Heart right ventricle (tissue), 16 donors: ENCODE measurements around the gene KCP. TPM values are rescaled to one million over a fixed set of nuclear protein-coding genes. Genes with fewer than 3 reads are reported as not detected.

Source experiments
- ATAC-seq, 8 donors: fragments of 200-7000 bp; cut with Tn5 transposase; one replicate each; pipeline ENCODE4 v1.9.1; 2020; ENCODE audit warnings: mild to moderate bottlenecking in 8 of 8, moderate library complexity in 8 of 8, moderate number of reproducible peaks in 1 of 8
- DNase-seq, 2 donors: peaks; one replicate each; pipeline ENCODE4 v3.0.0-alpha.2; 2020
- H3K27ac ChIP-seq, 10 donors: fragments of 200-600 bp; sonication (generic) in 2 of 10; one replicate each; pipeline versions ENCODE4 v1.5.0 to v1.8.0; 2020 to 2022; ENCODE audit warnings: mild to moderate bottlenecking in 3 of 10
- H3K27me3 ChIP-seq, 7 donors: fragments of 200-600 bp; one replicate each; pipeline ENCODE4 v1.8.0; 2021 to 2022; ENCODE audit warnings: mild to moderate bottlenecking in 2 of 7
- H3K36me3 ChIP-seq, 9 donors: fragments of 200-600 bp; sonication (generic) in 1 of 9; one replicate each; pipeline versions ENCODE4 v1.5.0 to v1.8.0; 2020 to 2022; ENCODE audit warnings: mild to moderate bottlenecking in 2 of 9
- H3K4me1 ChIP-seq, 9 donors: fragments of 200-600 bp; sonication (generic) in 1 of 9; one replicate each; pipeline versions ENCODE4 v1.5.0 to v1.8.0; 2020 to 2022; ENCODE audit warnings: mild to moderate bottlenecking in 4 of 9
- H3K4me3 ChIP-seq, 10 donors: fragments of 200-600 bp; sonication (generic) in 2 of 10; one replicate each; pipeline versions ENCODE4 v1.5.0 to v1.8.0; 2020 to 2022; ENCODE audit warnings: mild to moderate bottlenecking in 7 of 10, moderate library complexity in 2 of 10
- H3K9me3 ChIP-seq, 11 donors: fragments of 200-600 bp in 10 of 11; sonication (generic) in 2 of 11; one replicate each; pipeline versions ENCODE4 v1.5.0 to v1.8.0; 2013 to 2022; ENCODE audit warnings: mild to moderate bottlenecking in 2 of 11, control low read depth in 1 of 11, moderate library complexity in 1 of 11
- WGBS, 2 donors: extraction: QIAGEN DNeasy Blood & Tissue Kit; methylation state at CpG; one replicate each; pipeline ENCODE4 v1.1.7; 2013; ENCODE audit warnings: inconsistent platforms in 1 of 2; 5-methylcytosine and 5-hydroxymethylcytosine counted together
- intact Hi-C, 10 donors: fragments of 100-400 bp; cut with DNase I; formaldehyde crosslinking; loops; one replicate each; pipeline versions ENCODE4 v1.11.1 to v1.14.2; 2022
- polyA plus RNA-seq, 2 donors: library from polyadenylated mRNA; stranded (reverse); fragments of 200-250 nt; gene quantifications; one replicate each; pipeline ENCODE4 v1.2.3, GENCODE V29; 2013
- total RNA-seq, 10 donors: library from RNA; stranded (reverse); fragmentation: NEBNext Ultra II Directional in 3 of 10; extraction: Animal tissue kit (Norgen Biotek cat#: 25700) in 3 of 10; gene quantifications; one replicate each; pipeline versions ENCODE4 v1.2.1 to v1.2.4, GENCODE V29; 2021 to 2023
- TF ChIP-seq, protein P1 (sequence below), 9 donors: fragments of 200-600 bp; sonication (generic) in 2 of 9; IDR thresholded peaks; one replicate each; pipeline versions ENCODE4 v1.5.0 to v1.8.0; 2021 to 2022; ENCODE audit warnings: antibody characterized with exemption in 9 of 9, mild to moderate bottlenecking in 5 of 9, moderate library complexity in 1 of 9
- donor health status: Arrhythmogenic right ventricular cardiomyopathy.
- donor health status: ischemic (EF 13 %, LVEDD 7.1; RV severe dilation, severe dysfunction).
- donor health status: healthy with polysubstance abuse.
- donor health status: DM: no; HTN: yes; CAD: no.
- donor health status: DM: no; HTN: no; CAD: no.
- donor health status: ischemic (EF 25% LVEDD 6.9; RV normal size, moderate dysfunction).
- donor health status: ischemic (EF 25% LVEDD 5.7; RV mildly dilated, moderate dysfunction).
- donor health status: healthy.
- donor health status: DM: yes; HTN: yes; CAD: no.
- donor health status: Ischemic cardiomyopathy.
- donor health status: ischemic (EF 35%, LVEDD 5.7; RV mildly dilated, moderate dysfunction).
- donor health status: nonischemic (EF 11% LVEDD 7.7; RV severe dilation, severe dysfunction).
- donor health status: DM: yes; HTN: yes; CAD: no.
- donor health status: PGD.
- donor health status: ischemic (EF 29% LVEDD 5.4; RV normal size, mild dysfunction).
- donor health status: nonischemic (EF 23%, LVEDD 6.1; RV moderate dilation, normal function).

KCP gene
- total and polyA plus RNA-seq, 12 donors: 0.09 to 0.44 (median 0.27) TPM

GRCh38 chr7:128869138-128869943, 41.2 kb downstream of the KCP start:
- TF ChIP-seq, protein P1, sequence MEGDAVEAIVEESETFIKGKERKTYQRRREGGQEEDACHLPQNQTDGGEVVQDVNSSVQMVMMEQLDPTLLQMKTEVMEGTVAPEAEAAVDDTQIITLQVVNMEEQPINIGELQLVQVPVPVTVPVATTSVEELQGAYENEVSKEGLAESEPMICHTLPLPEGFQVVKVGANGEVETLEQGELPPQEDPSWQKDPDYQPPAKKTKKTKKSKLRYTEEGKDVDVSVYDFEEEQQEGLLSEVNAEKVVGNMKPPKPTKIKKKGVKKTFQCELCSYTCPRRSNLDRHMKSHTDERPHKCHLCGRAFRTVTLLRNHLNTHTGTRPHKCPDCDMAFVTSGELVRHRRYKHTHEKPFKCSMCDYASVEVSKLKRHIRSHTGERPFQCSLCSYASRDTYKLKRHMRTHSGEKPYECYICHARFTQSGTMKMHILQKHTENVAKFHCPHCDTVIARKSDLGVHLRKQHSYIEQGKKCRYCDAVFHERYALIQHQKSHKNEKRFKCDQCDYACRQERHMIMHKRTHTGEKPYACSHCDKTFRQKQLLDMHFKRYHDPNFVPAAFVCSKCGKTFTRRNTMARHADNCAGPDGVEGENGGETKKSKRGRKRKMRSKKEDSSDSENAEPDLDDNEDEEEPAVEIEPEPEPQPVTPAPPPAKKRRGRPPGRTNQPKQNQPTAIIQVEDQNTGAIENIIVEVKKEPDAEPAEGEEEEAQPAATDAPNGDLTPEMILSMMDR (IDR thresholded peaks at IDR 0.05): peak in 6 of 9 donors; percentile 7 to 49 (median 36)
- 0 to 1% methylated on average over 75 to 86 of the region's 86 CpGs for WGBS, 2 donors
- ATAC-seq (peak; percentile 45 to 86 (median 60)), DNase-seq (peak; percentile 41 to 62)
- Histone ChIP-seq H3K4me3 (peak overlapping the region; percentile 47 to 83 (median 63)), H3K9me3 (no peaks in the 10 kb centered on the region), H3K4me1 (peaks cover 0 to 33% (median 17%) of the 10 kb centered on the region in 9 donors), H3K27me3 (peaks cover 0 to 24% (median 0%) of the 10 kb centered on the region in 7 donors), H3K27ac (peak overlapping the region in 4 of 10 donors; percentile 12 to 49 (median 32)), H3K36me3 (peaks cover 0 to 25% (median 8%) of the 10 kb centered on the region in 9 donors)
- intact Hi-C loops: loop anchor here in 3 of 10 donors (10.0 kb wide), 2 partner anchors 75 to 135 kb away; partner anchors contain the start of genes CALU (in 3 of the 3) and CCDC136 (in 1 of the 3)

DNA sequence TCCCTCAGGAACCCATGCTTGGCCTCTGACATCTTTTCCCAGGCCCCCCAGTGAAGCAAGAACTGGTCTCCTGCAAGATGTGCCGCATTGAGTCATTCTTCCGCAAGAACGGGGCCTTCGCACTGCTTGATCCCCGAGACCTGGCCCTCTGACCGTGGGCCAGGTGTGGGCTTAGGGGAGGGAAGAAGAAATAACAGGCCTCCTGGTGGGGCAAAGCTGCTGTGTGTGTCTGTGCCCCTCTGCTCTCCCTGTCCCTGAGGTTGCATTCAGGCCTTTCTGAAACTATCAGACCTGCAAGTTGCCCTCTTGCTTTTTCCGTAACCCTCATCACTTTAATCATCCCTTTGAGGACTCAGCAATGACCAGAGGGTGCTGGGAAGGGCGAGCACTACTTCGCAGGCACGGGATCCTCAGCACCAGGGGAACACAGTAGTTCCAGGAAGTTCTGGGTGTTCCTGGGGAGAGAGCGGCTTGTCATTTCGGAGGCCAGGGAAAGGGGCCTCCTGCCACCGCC, 41.8 kb downstream of the KCP start:
- DNase-seq: no peak
- Histone ChIP-seq H3K4me3 (peak overlapping the region; percentile 47 to 83 (median 63)), H3K27ac (peak overlapping the region in 1 of 10 donors; percentile 49), H3K9me3 (no peaks in the 10 kb centered on the region), H3K27me3 (peaks cover 0 to 24% (median 0%) of the 10 kb centered on the region in 7 donors), H3K36me3 (peaks cover 0 to 27% (median 8%) of the 10 kb centered on the region in 9 donors), H3K4me1 (peaks cover 4 to 39% (median 24%) of the 10 kb centered on the region in 9 donors)
- peak in 7 of 8 donors; percentile 1 to 21 (median 2) for ATAC-seq
- TF ChIP-seq, protein P1 (IDR thresholded peaks at IDR 0.05): no peak
- intact Hi-C loops: loop anchor here in 3 of 10 donors (10.0 kb wide), 2 partner anchors 74 to 134 kb away; partner anchors contain the start of genes CALU (in 3 of the 3) and CCDC136 (in 1 of the 3)
- 41 to 51% methylated on average over 13 of the region's 13 CpGs for WGBS, 2 donors

- peaks cover 8 to 46% (median 27%) of the 10 kb centered on the region in 9 donors for H3K4me1 ChIP-seq
- no peaks in the 10 kb centered on the region for H3K9me3 ChIP-seq
- H3K36me3 ChIP-seq: peaks cover 0 to 27% (median 8%) of the 10 kb centered on the region in 9 donors
- ATAC-seq (no peak), DNase-seq (no peak)
- 68 to 78% methylated on average over 11 of the region's 11 CpGs for WGBS, 2 donors
- no peak overlapping the region for H3K4me3 ChIP-seq
- H3K27ac ChIP-seq: no peak overlapping the region
- H3K27me3 ChIP-seq: peaks cover 0 to 24% (median 0%) of the 10 kb centered on the region in 7 donors
- intact Hi-C loops: loop anchor here in 3 of 10 donors (10.0 kb wide), 2 partner anchors 73 to 133 kb away; partner anchors contain the start of genes CALU (in 3 of the 3) and CCDC136 (in 1 of the 3)
- TF ChIP-seq, protein P1 (IDR thresholded peaks at IDR 0.05): no peak
Measured at GRCh38 chr7:128867842-128868623, 42.5 kb downstream of the KCP start.
